Transverse colon (tissue), 3 donors: ENCODE results near the gene DCAF6.

ENCODE experiments used
- CTCF ChIP-seq, 5 experiments: fragments of 200-600 bp in 3 of 5; fragments of 450-650 bp in 2 of 5; sonication (generic) in 3 of 5; IDR thresholded peaks; 1 replicate in 2 of 5; 2 replicates in 3 of 5; pipeline ENCODE4 v1.5.1; 2016 to 2017; ENCODE audit warnings: antibody characterized with exemption in 5 of 5, inconsistent platforms in 3 of 5, mild to moderate bottlenecking in 2 of 5, moderate library complexity in 1 of 5
- EP300 ChIP-seq: sonication (generic); formaldehyde crosslinking; IDR thresholded peaks from one replicate; pipeline ENCODE4 v1.6.1; 2017; ENCODE audit warnings: antibody characterized with exemption, low read depth
- POLR2A ChIP-seq: fragments of 450-650 bp; IDR thresholded peaks from one replicate; pipeline ENCODE4 v1.6.1; 2016; ENCODE audit warnings: antibody characterized with exemption, mild to moderate bottlenecking, moderate library complexity

- TF ChIP-seq CTCF (IDR thresholded peaks at IDR 0.05) (no peak), POLR2A (no peak), EP300 (no peak)
Measured at GRCh38 chr1:167916766-167917511, 19.5 kb upstream of the DCAF6 start.
